Measurements from ENCODE around the gene EIF4G3. TPM values are rescaled to one million over a fixed set of nuclear protein-coding genes. Genes with fewer than 3 reads are reported as not detected.
A peak's percentile ranks its signal among the peaks of the same experiment; 100 is the strongest.

EIF4G3 gene
- total and polyA plus RNA-seq, 7 donors, result 11.3 to 58.1 (median 39.5) TPM

DNA sequence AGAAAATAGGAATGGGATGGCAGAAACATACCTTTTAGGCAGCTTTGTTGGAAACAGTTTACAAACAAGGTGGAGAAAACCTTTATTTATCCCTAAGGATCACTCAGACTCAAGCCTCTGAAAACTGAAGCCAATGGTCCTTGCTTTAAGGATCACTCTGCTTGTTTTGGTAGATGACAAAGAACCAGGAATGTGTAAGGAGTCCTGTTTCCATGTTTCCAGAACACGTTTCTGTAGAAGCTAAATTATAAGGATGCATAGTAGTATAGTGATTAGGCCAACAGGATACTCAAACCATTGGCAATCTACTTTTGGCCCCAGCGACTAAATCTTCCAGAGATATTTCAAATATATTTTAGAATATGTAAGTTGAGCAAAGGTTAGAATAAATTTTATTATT lies 240.5 kb downstream of the EIF4G3 start:
- Histone ChIP-seq H3K4me1 (peaks cover 6% of the 10 kb centered on the region), H3K4me3 (no peak overlapping the region), H3K27me3 (ENCODE audit: insufficient read depth in 3 of 3, low read length in 2 of 3) (no peaks in the 10 kb centered on the region), H3K9me3 (no peaks in the 10 kb centered on the region), H3K27ac (no peak overlapping the region), H3K36me3 (ENCODE audit: insufficient read depth in 1 of 2, low read depth in 1 of 2) (peaks cover 2 to 9% of the 10 kb centered on the region in 2 donors)
- intact Hi-C loops (cut with DNase I), result no loop called here
- peak in 1 of 4 donors; percentile 56 for ATAC-seq
- DNase-seq, result no peak
- TF ChIP-seq, protein P1, sequence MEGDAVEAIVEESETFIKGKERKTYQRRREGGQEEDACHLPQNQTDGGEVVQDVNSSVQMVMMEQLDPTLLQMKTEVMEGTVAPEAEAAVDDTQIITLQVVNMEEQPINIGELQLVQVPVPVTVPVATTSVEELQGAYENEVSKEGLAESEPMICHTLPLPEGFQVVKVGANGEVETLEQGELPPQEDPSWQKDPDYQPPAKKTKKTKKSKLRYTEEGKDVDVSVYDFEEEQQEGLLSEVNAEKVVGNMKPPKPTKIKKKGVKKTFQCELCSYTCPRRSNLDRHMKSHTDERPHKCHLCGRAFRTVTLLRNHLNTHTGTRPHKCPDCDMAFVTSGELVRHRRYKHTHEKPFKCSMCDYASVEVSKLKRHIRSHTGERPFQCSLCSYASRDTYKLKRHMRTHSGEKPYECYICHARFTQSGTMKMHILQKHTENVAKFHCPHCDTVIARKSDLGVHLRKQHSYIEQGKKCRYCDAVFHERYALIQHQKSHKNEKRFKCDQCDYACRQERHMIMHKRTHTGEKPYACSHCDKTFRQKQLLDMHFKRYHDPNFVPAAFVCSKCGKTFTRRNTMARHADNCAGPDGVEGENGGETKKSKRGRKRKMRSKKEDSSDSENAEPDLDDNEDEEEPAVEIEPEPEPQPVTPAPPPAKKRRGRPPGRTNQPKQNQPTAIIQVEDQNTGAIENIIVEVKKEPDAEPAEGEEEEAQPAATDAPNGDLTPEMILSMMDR (IDR thresholded peaks at IDR 0.05), result no peak
- 70 to 88% (median 78%) methylated on average over 2 of the region's 2 CpGs for WGBS, 3 donors

DNA sequence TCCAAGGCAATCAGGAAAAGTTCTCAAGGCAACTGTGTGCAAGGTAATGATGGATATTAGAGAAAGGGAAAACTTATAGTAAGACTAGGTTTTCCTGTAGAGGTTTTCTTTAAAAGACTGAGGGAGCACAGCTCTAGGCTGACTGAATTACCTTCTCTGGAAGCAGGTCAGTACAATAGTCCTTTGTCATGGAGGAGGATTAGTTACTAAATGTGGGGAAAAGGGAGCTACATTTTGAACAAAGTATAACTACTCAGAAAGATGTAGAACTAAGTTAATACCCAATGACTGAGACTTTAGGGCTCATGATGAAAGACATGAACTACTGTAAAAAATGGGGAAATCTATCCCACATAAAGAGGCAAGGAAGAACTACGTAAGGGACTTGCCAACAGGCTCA lies 241.0 kb downstream of the EIF4G3 start:
- 63 to 88% (median 66%) methylated on average over 1 of the region's 1 CpG for WGBS, 3 donors
- Histone ChIP-seq H3K36me3 (ENCODE audit: insufficient read depth in 1 of 2, low read depth in 1 of 2) (peaks cover 0 to 5% of the 10 kb centered on the region in 2 donors), H3K4me1 (peaks cover 6% of the 10 kb centered on the region), H3K27ac (no peak overlapping the region), H3K27me3 (ENCODE audit: insufficient read depth in 3 of 3, low read length in 2 of 3) (no peaks in the 10 kb centered on the region), H3K9me3 (no peaks in the 10 kb centered on the region), H3K4me3 (no peak overlapping the region)
- ATAC-seq (no peak), DNase-seq (no peak)
- intact Hi-C loops (cut with DNase I), result no loop called here
- TF ChIP-seq, protein P1 (IDR thresholded peaks at IDR 0.05), result no peak

DNA sequence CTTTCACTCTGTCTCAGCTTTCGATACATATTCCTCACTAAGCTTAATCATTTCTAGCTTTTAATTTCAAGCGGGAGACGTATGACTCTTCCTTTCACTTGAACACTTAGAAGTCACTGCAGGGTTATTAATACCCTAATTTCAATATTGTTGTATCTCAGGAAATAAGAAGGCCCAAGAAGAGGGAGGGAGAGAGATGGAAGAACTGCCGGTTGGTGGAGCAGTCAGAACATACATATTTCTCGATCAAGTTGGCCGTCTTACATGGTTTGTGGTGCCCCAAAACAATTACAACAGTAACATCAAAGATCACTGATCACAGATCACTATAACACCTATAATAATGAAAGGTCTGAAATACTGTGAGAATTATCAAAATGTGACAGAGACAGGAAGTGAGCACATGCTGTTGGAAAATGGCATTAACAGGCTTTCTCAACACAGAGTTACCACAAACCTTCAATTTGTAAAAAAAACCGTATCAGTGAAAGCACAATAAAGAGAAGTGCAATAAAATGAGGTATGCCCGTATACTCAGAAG lies 244.2 kb downstream of the EIF4G3 start:
- 89 to 94% (median 93%) methylated on average over 8 of the region's 8 CpGs for WGBS, 3 donors
- Histone ChIP-seq H3K9me3 (no peaks in the 10 kb centered on the region), H3K27me3 (ENCODE audit: insufficient read depth in 3 of 3, low read length in 2 of 3) (no peaks in the 10 kb centered on the region), H3K4me3 (no peak overlapping the region), H3K27ac (no peak overlapping the region), H3K36me3 (ENCODE audit: insufficient read depth in 1 of 2, low read depth in 1 of 2) (peaks cover 0 to 18% of the 10 kb centered on the region in 2 donors), H3K4me1 (peaks cover 6% of the 10 kb centered on the region)
- intact Hi-C loops (cut with DNase I), result no loop called here
- TF ChIP-seq, protein P1 (IDR thresholded peaks at IDR 0.05), result no peak
- ATAC-seq (no peak), DNase-seq (no peak)

DNA sequence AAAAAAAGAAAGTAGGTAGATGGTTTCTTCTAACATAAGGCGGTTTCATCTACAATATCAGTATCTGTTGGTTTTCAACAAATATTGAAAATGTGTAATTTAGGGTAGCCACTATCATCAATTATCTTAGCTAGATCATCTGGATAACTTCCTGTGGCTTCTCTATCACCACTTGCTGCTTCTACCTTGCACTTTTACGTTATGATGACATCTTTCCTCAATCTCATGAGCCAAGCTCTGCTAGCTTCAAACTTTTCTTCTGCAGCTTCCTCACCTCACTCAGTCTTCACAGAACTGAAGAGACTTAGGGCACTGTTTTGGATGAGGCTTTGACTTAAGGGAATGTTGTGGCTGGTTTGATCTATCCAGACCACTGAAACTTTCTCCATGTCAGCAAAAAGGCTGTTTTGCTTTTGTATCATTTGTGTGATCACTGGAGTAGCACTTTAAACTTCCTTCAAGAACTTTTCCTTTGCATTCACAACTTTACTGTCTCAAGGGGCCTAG lies 244.7 kb downstream of the EIF4G3 start:
- Histone ChIP-seq H3K27me3 (ENCODE audit: insufficient read depth in 3 of 3, low read length in 2 of 3) (no peaks in the 10 kb centered on the region), H3K9me3 (no peaks in the 10 kb centered on the region), H3K4me3 (no peak overlapping the region), H3K4me1 (peaks cover 6% of the 10 kb centered on the region), H3K36me3 (ENCODE audit: insufficient read depth in 1 of 2, low read depth in 1 of 2) (peaks cover 0 to 18% of the 10 kb centered on the region in 2 donors), H3K27ac (no peak overlapping the region)
- DNase-seq (no peak), ATAC-seq (no peak)
- intact Hi-C loops (cut with DNase I), result no loop called here
- TF ChIP-seq, protein P1 (IDR thresholded peaks at IDR 0.05), result no peak
- 95 to 98% (median 97%) methylated on average over 2 of the region's 2 CpGs for WGBS, 3 donors

DNA sequence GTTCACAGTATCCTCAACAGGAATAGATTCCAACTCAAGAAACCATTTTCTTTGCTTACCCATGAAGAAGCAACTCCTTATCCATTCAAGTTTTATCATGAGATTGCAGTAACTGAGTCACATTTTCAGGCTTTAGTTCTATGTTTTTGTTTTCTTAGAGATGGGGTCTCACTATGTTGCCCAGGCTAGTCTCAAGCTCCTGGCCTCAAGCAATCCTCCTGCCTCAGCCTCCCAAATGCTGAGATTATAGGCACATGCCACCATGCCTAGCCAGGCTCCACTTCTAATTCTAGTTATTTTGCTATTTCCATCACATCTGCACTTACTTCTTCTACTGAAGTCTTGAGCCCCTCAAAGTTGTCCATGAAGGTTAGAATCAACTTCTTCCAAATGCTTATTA lies 246.3 kb downstream of the EIF4G3 start:
- TF ChIP-seq, protein P1 (IDR thresholded peaks at IDR 0.05), result no peak
- DNase-seq (no peak), ATAC-seq (no peak)
- no peak overlapping the region for H3K4me3 ChIP-seq
- peaks cover 0 to 18% of the 10 kb centered on the region in 2 donors for H3K36me3 ChIP-seq (ENCODE audit: insufficient read depth in 1 of 2, low read depth in 1 of 2)
- intact Hi-C loops (cut with DNase I), result no loop called here
- H3K9me3 ChIP-seq, result no peaks in the 10 kb centered on the region
- H3K27me3 ChIP-seq (ENCODE audit: insufficient read depth in 3 of 3, low read length in 2 of 3), result no peaks in the 10 kb centered on the region
- H3K27ac ChIP-seq, result no peak overlapping the region
- no peaks in the 10 kb centered on the region for H3K4me1 ChIP-seq
